GM12891 (cell line): Measurements from ENCODE around the gene FPR2.

Source experiments
- POLR2A ChIP-seq: IDR thresholded peaks from 2 replicates; pipeline ENCODE4 v1.6.1; 2011; ENCODE audit warnings: low read depth, low read length, control low read depth
- POLR2AphosphoS5 ChIP-seq: IDR thresholded peaks from 2 replicates; pipeline ENCODE4 v1.6.1; 2011; ENCODE audit warnings: low read depth, low read length, control low read depth
- POU2F2 ChIP-seq: IDR thresholded peaks from 2 replicates; pipeline ENCODE4 v1.6.1; 2011; ENCODE audit warnings: low read depth, mild to moderate bottlenecking, control low read depth, low read length, moderate library complexity
- TAF1 ChIP-seq: IDR thresholded peaks from 2 replicates; pipeline ENCODE4 v1.6.1; 2011; ENCODE audit warnings: low read depth, low read length, control low read depth

GRCh38 chr19:51781999-51782398 is 21.0 kb downstream of the FPR2 start:
- no peak for TF ChIP-seq POLR2AphosphoS5
- no peak for TF ChIP-seq POLR2A
- no peak for TF ChIP-seq TAF1
- no peak for TF ChIP-seq POU2F2
